Gastrocnemius medialis (tissue), 4 donors: Measurements from ENCODE around the gene PSMD1.

ENCODE experiments used
- POLR2A ChIP-seq, 2 donors: fragments of 450-650 bp; IDR thresholded peaks; one replicate each; pipeline ENCODE4 v1.6.1; 2017; ENCODE audit warnings: antibody characterized with exemption in 2 of 2, mild to moderate bottlenecking in 2 of 2, moderate library complexity in 2 of 2
- TF ChIP-seq, protein P1 (sequence below), 5 experiments: fragments of 450-650 bp in 3 of 5; fragments of 200-600 bp in 2 of 5; sonication (generic) in 2 of 5; IDR thresholded peaks in 4 of 5; conservative IDR thresholded peaks in 1 of 5; 1 replicate in 4 of 5; 2 replicates in 1 of 5; pipeline ENCODE4 v1.5.1; 2016 to 2019; ENCODE audit warnings: antibody characterized with exemption in 5 of 5, mild to moderate bottlenecking in 3 of 5, moderate library complexity in 3 of 5

DNA sequence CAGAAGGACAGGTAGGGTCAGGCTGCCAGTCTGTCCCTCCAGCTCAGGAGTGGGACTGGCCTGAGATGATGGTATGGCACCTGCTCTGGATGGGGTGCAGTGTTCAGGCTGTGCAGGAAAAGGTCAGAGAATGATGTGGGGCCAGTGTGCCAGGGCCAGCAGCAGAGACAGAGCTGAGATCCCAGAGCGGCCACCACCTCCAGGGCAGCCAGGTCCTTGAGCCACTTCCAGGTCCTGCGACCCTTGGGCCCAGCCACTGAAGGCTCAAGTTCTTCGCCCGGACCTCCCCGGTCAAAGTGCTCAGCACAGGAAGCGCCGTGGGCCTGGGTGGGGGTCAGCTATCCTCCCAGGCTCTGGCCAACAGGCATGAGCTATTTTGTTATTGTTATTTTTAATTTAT lies 129.7 kb downstream of the PSMD1 start:
- TF ChIP-seq, protein P1, sequence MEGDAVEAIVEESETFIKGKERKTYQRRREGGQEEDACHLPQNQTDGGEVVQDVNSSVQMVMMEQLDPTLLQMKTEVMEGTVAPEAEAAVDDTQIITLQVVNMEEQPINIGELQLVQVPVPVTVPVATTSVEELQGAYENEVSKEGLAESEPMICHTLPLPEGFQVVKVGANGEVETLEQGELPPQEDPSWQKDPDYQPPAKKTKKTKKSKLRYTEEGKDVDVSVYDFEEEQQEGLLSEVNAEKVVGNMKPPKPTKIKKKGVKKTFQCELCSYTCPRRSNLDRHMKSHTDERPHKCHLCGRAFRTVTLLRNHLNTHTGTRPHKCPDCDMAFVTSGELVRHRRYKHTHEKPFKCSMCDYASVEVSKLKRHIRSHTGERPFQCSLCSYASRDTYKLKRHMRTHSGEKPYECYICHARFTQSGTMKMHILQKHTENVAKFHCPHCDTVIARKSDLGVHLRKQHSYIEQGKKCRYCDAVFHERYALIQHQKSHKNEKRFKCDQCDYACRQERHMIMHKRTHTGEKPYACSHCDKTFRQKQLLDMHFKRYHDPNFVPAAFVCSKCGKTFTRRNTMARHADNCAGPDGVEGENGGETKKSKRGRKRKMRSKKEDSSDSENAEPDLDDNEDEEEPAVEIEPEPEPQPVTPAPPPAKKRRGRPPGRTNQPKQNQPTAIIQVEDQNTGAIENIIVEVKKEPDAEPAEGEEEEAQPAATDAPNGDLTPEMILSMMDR (IDR thresholded peaks at IDR 0.05 in 4 of 5, conservative IDR thresholded peaks at IDR 0.05 in 1 of 5), result no peak
- TF ChIP-seq POLR2A (IDR thresholded peaks at IDR 0.05), result no peak
